HepG2 (cell line): ENCODE data around the gene GMEB2. TPM values are rescaled to one million over a fixed set of nuclear protein-coding genes. Genes with fewer than 3 reads are reported as not detected.

Experiments used
- AGO2 ChIP-seq: fragments of 200-400 bp; formaldehyde crosslinking; optimal IDR thresholded peaks from 2 replicates; pipeline ENCODE3; 2017; ENCODE audit warnings: mild to moderate bottlenecking, low read depth, low read length, moderate library complexity
- AHR ChIP-seq: IDR thresholded peaks from 2 replicates; pipeline ENCODE4 v1.6.1; 2018; ENCODE audit warnings: missing genetic modification reagents, missing compliant biosample characterization
- DNMT3B ChIP-seq: conservative IDR thresholded peaks from 2 replicates; pipeline ENCODE4 v1.6.1; 2016; ENCODE audit warnings: missing biosample characterization, control low read depth
- HDAC6 ChIP-seq: fragments of 200-600 bp; sonication (generic); IDR thresholded peaks from 2 replicates; pipeline ENCODE4 v1.7.0; 2017; ENCODE audit warnings: mild to moderate bottlenecking, antibody characterized with exemption, low read length, low read depth
- JARID2 ChIP-seq: sonication (generic); formaldehyde crosslinking; IDR thresholded peaks from 2 replicates; pipeline ENCODE4 v1.8.1; 2023; ENCODE audit warnings: missing genetic modification reagents, inconsistent platforms; ENCODE audit not compliant: insufficient replicate concordance
- PLRG1 ChIP-seq: fragments of 450-650 bp; conservative IDR thresholded peaks from 2 replicates; pipeline ENCODE4 v1.6.1; 2016
- RFXANK ChIP-seq: IDR thresholded peaks from 2 replicates; pipeline ENCODE4 v1.6.1; 2016
- SAFB2 ChIP-seq: sonication (generic); formaldehyde crosslinking; IDR thresholded peaks from 2 replicates; pipeline ENCODE4 v1.5.1; 2020; ENCODE audit warnings: missing genetic modification reagents, low read depth, mild to moderate bottlenecking, borderline replicate concordance
- TCF12 ChIP-seq, 2 experiments: fragments of 450-650 bp in 1 of 2; sonication (generic) in 1 of 2; formaldehyde crosslinking in 1 of 2; IDR thresholded peaks; 2 replicates each; pipeline versions ENCODE4 v1.6.1 to v1.8.0; 2017 to 2022; ENCODE audit warnings: antibody characterized with exemption in 1 of 2, mild to moderate bottlenecking in 1 of 2, missing genetic modification reagents in 1 of 2, moderate library complexity in 1 of 2
- TRAFD1 ChIP-seq: sonication (generic); formaldehyde crosslinking; IDR thresholded peaks from 2 replicates; pipeline ENCODE4 v1.5.1; 2020; ENCODE audit warnings: missing genetic modification reagents, mild to moderate bottlenecking, borderline replicate concordance
- ZKSCAN5 ChIP-seq: sonication (generic); formaldehyde crosslinking; IDR thresholded peaks from 2 replicates; pipeline ENCODE4 v1.5.1; 2020; ENCODE audit warnings: mild to moderate bottlenecking, missing genetic modification reagents
- ZNF335 ChIP-seq: sonication (generic); formaldehyde crosslinking; IDR thresholded peaks from 2 replicates; pipeline ENCODE4 v1.4.0; 2020; ENCODE audit warnings: missing genetic modification reagents
- ZNF343 ChIP-seq: sonication (generic); formaldehyde crosslinking; IDR thresholded peaks from 2 replicates; pipeline ENCODE4 v1.4.0; 2020; ENCODE audit warnings: mild to moderate bottlenecking, missing genetic modification reagents
- ZNF713 ChIP-seq: sonication (generic); formaldehyde crosslinking; IDR thresholded peaks from 2 replicates; pipeline ENCODE4 v1.4.0; 2020; ENCODE audit warnings: mild to moderate bottlenecking, missing genetic modification reagents
- ZNF782 ChIP-seq: sonication (generic); formaldehyde crosslinking; IDR thresholded peaks from 2 replicates; pipeline ENCODE4 v1.4.0; 2020; ENCODE audit warnings: missing genetic modification reagents, mild to moderate bottlenecking, borderline replicate concordance
- polyA plus RNA-seq, 8 experiments: library from polyadenylated mRNA; depleted of rRNA in 3 of 8; stranded (reverse) in 7 of 8; unstranded in 1 of 8; fragments of >200 nt; fragmentation: Illumina TruSeq in 4 of 8; extraction: Trizol in 4 of 8; gene quantifications; 2 replicates each; pipeline versions ENCODE4 v1.2.1 to v1.2.3, GENCODE V29; 2011 to 2016; ENCODE audit warnings: low read depth in 4 of 8, missing spikeins in 1 of 8, mixed read lengths in 1 of 8; ENCODE audit not compliant: insufficient read depth in 1 of 8
- total RNA-seq, 5 experiments: library from RNA; depleted of rRNA; stranded (reverse); fragments of >200 nt; fragmentation: Illumina TruSeq; extraction: Trizol; gene quantifications; 2 replicates each; pipeline ENCODE4 v1.2.3, GENCODE V29; 2016; ENCODE audit warnings: low read depth in 1 of 5
- TF ChIP-seq, protein P1 (sequence below): sonication (generic); formaldehyde crosslinking; IDR thresholded peaks from 2 replicates; pipeline ENCODE4 v1.8.0; 2023; ENCODE audit warnings: mild to moderate bottlenecking, missing genetic modification reagents
- TF ChIP-seq, protein P2 (sequence below): IDR thresholded peaks from 2 replicates; pipeline ENCODE4 v1.6.1; 2016; ENCODE audit warnings: missing compliant biosample characterization, missing genetic modification reagents, borderline replicate concordance
- TF ChIP-seq, protein P3 (sequence below): sonication (generic); formaldehyde crosslinking; IDR thresholded peaks from 2 replicates; pipeline ENCODE4 v1.5.0; 2020; ENCODE audit warnings: mild to moderate bottlenecking, missing genetic modification reagents, borderline replicate concordance

The GMEB2 gene
- total and polyA plus RNA-seq, 2 of the 13 experiments (the other 11 are each of a cell fraction or from before 2014, with no cell fraction given), result 10.6 to 12.4 TPM

GRCh38 chr20:63574156-63574828 is 52.6 kb downstream of the GMEB2 start, which contains the start of gene HELZ2 (continued):
- TF ChIP-seq, protein P1, sequence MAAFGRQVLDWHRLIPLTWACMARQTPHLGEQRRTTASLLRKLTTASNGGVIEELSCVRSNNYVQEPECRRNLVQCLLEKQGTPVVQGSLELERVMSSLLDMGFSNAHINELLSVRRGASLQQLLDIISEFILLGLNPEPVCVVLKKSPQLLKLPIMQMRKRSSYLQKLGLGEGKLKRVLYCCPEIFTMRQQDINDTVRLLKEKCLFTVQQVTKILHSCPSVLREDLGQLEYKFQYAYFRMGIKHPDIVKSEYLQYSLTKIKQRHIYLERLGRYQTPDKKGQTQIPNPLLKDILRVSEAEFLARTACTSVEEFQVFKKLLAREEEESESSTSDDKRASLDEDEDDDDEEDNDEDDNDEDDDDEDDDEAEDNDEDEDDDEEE (CRISPR knock-in tag), result 0 out of 2 replicates have a peak, but pooled peaks have one; percentile 32
- no peak for TF ChIP-seq SAFB2 (CRISPR knock-in tag)
- TF ChIP-seq ZNF713, result no peak
- TF ChIP-seq RFXANK (CRISPR knock-in tag), result no peak
- TF ChIP-seq JARID2 (CRISPR knock-in tag), result peak; percentile 54
- no peak for TF ChIP-seq AGO2
- 0 out of 2 replicates have a peak, but pooled peaks have one; percentile 18 for TF ChIP-seq AHR (CRISPR knock-in tag)
- TF ChIP-seq HDAC6, result no peak
- TF ChIP-seq TCF12 (IDR thresholded peaks at IDR 0.05), result no peak
- no peak for TF ChIP-seq TCF12 (CRISPR knock-in tag; IDR thresholded peaks at IDR 0.05)
- TF ChIP-seq, protein P2, sequence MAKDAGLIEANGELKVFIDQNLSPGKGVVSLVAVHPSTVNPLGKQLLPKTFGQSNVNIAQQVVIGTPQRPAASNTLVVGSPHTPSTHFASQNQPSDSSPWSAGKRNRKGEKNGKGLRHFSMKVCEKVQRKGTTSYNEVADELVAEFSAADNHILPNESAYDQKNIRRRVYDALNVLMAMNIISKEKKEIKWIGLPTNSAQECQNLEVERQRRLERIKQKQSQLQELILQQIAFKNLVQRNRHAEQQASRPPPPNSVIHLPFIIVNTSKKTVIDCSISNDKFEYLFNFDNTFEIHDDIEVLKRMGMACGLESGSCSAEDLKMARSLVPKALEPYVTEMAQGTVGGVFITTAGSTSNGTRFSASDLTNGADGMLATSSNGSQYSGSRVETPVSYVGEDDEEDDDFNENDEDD (CRISPR knock-in tag), result no peak
- no peak for TF ChIP-seq PLRG1
- TF ChIP-seq TRAFD1 (CRISPR knock-in tag), result no peak
- TF ChIP-seq ZNF782 (CRISPR knock-in tag), result no peak
- TF ChIP-seq, protein P3, sequence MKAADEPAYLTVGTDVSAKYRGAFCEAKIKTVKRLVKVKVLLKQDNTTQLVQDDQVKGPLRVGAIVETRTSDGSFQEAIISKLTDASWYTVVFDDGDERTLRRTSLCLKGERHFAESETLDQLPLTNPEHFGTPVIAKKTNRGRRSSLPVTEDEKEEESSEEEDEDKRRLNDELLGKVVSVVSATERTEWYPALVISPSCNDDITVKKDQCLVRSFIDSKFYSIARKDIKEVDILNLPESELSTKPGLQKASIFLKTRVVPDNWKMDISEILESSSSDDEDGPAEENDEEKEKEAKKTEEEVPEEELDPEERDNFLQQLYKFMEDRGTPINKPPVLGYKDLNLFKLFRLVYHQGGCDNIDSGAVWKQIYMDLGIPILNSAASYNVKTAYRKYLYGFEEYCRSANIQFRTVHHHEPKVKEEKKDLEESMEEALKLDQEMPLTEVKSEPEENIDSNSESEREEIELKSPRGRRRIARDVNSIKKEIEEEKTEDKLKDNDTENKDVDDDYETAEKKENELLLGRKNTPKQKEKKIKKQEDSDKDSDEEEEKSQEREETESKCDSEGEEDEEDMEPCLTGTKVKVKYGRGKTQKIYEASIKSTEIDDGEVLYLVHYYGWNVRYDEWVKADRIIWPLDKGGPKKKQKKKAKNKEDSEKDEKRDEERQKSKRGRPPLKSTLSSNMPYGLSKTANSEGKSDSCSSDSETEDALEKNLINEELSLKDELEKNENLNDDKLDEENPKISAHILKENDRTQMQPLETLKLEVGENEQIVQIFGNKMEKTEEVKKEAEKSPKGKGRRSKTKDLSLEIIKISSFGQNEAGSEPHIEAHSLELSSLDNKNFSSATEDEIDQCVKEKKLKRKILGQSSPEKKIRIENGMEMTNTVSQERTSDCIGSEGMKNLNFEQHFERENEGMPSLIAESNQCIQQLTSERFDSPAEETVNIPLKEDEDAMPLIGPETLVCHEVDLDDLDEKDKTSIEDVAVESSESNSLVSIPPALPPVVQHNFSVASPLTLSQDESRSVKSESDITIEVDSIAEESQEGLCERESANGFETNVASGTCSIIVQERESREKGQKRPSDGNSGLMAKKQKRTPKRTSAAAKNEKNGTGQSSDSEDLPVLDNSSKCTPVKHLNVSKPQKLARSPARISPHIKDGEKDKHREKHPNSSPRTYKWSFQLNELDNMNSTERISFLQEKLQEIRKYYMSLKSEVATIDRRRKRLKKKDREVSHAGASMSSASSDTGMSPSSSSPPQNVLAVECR (CRISPR knock-in tag), result peak; percentile 52; the same call in 1 of the 2 replicates
- no peak for TF ChIP-seq ZKSCAN5 (CRISPR knock-in tag)
- TF ChIP-seq ZNF343 (CRISPR knock-in tag), result no peak
- 0 out of 2 replicates have a peak, but pooled peaks have one; percentile 37 for TF ChIP-seq ZNF335
- no peak for TF ChIP-seq DNMT3B
